Activated CD8-positive, alpha-beta memory T cell treated with anti-CD3 and anti-CD28 coated beads, Interleukin-2, amount 10 ng/mL, durations not matched to agents 7 days and 5 days (primary cell): ENCODE data around the gene ATPAF1. TPM values are rescaled to one million over a fixed set of nuclear protein-coding genes. Genes with fewer than 3 reads are reported as not detected.

Experiments used
- ATAC-seq: fragments of 150-1000 bp; cut with Tn5 transposase; one replicate; pipeline ENCODE4 v1.10.0; 2021; ENCODE audit warnings: moderate library complexity
- CTCF ChIA-PET: fragments of 350-600 bp; sonication (Branson Sonifier 250); formaldehyde crosslinking; loops from one replicate; lab custom pipeline; 2021; ENCODE audit warnings: antibody characterized with exemption; lab: Charles Lee
- DNase-seq: peaks from one replicate; pipeline ENCODE4 v3.0.0-alpha.2; 2020
- H3K27ac Mint-ChIP-seq: one replicate; pipeline ENCODE4 v1.8.0; 2021; ENCODE audit warnings: mild to moderate bottlenecking, mixed read lengths
- H3K27me3 Mint-ChIP-seq: one replicate; pipeline ENCODE4 v1.8.0; 2021; ENCODE audit warnings: mixed read lengths
- H3K36me3 Mint-ChIP-seq: one replicate; pipeline ENCODE4 v1.8.0; 2021; ENCODE audit warnings: mild to moderate bottlenecking, mixed read lengths
- H3K4me1 Mint-ChIP-seq: one replicate; pipeline ENCODE4 v1.8.0; 2021; ENCODE audit warnings: mixed read lengths
- H3K4me3 Mint-ChIP-seq: one replicate; pipeline ENCODE4 v1.8.0; 2021; ENCODE audit warnings: mild to moderate bottlenecking, moderate library complexity, mixed read lengths
- H3K9me3 Mint-ChIP-seq: one replicate; pipeline ENCODE4 v1.8.0; 2022; ENCODE audit warnings: low read depth, mixed read lengths
- total RNA-seq, 2 experiments: library from RNA; stranded (reverse); gene quantifications; one replicate each; pipeline ENCODE4 v1.2.3, GENCODE V29; 2021

Gene ATPAF1
- total RNA-seq, 2 experiments from 2014 or later: 44.2 to 44.3 TPM

- H3K9me3 Mint-ChIP-seq: no peaks in the 10 kb centered on the region
- H3K36me3 Mint-ChIP-seq: peaks cover 34% of the 10 kb centered on the region
- H3K27ac Mint-ChIP-seq: peak within 1 kb of the TSS; percentile 82
- peak; percentile 98 for DNase-seq
- H3K4me1 Mint-ChIP-seq: peaks cover 73% of the 10 kb centered on the region
- peak; percentile 98 for ATAC-seq
- CTCF ChIA-PET: interaction anchor here (0.7 to 4.8 kb wide), 20 partner anchors 9 to 159 kb away, joined by 3 to 51 read pairs (median 5); partner anchors contain the start of gene MOB3C
- H3K27me3 Mint-ChIP-seq: no peaks in the 10 kb centered on the region
- H3K4me3 Mint-ChIP-seq: peak within 1 kb of the TSS; percentile 93
These were observed 64.2 kb downstream of the ATPAF1 start, which contains the start of gene MKNK1 for GRCh38 chr1:46603858-46604549. Gene MKNK1, minus strand, starts transcription at chr1:46604268. Its CDS starts 20,941 bp downstream, at chr1:46583327.

GRCh38 chr1:46603481-46603857 is 64.7 kb downstream of the ATPAF1 start:
- ATAC-seq: no peak
- peak overlapping the region; percentile 93 for H3K4me3 Mint-ChIP-seq
- peak overlapping the region; percentile 82 for H3K27ac Mint-ChIP-seq
- DNase-seq: no peak
- CTCF ChIA-PET: interaction anchor here (0.9 to 4.8 kb wide), 16 partner anchors 9 to 158 kb away, joined by 3 to 51 read pairs (median 5); partner anchors contain the start of gene MOB3C
- H3K36me3 Mint-ChIP-seq: peaks cover 29% of the 10 kb centered on the region
- H3K27me3 Mint-ChIP-seq: no peaks in the 10 kb centered on the region
- peaks cover 76% of the 10 kb centered on the region for H3K4me1 Mint-ChIP-seq
- H3K9me3 Mint-ChIP-seq: no peaks in the 10 kb centered on the region

DNA sequence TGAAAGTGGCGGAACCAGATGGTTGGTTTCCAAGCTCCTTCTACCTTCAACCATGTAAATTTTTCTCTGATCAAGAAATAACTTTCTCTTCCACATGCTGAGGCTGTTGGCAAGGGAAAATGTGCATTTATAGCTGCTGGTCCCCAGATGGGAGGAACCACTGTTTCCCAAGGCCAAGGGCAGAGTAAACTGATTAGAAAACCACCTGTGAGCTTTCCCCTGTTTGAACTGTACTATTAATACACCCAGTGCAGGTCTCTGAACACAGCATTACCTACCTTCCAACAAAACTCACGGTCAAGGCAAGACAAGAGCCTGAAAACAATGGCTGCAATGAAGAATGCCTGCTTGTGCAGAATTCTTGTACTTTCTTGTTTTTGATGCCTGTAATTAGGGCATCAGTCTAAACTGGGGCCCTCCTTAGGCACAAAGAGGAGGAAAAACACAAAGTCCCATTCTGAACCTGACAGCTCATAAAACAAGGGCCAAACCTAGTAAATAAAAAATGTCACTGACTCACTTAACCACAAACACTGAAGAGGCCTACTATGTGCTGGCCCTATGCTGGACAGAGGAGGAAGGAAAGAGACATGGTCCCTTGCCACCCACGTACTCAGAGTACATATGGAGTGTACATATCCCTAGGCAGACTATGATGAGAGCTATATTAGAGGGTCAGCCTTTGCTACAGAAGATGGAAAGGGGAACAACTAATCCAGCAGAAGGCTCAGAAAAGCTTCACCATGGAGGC is 66.7 kb downstream of the ATPAF1 start:
- Mint-ChIP-seq H3K4me1 (peaks cover 79% of the 10 kb centered on the region), H3K9me3 (no peaks in the 10 kb centered on the region), H3K36me3 (peaks cover 36% of the 10 kb centered on the region), H3K4me3 (peak overlapping the region; percentile 9), H3K27me3 (no peaks in the 10 kb centered on the region), H3K27ac (no peak overlapping the region)
- DNase-seq: no peak
- CTCF ChIA-PET: interaction anchor here (0.9 to 1.5 kb wide), 4 partner anchors 17 to 53 kb away, joined by 3 to 7 read pairs (median 3); no protein-coding TSS in a partner anchor
- ATAC-seq: no peak

DNA sequence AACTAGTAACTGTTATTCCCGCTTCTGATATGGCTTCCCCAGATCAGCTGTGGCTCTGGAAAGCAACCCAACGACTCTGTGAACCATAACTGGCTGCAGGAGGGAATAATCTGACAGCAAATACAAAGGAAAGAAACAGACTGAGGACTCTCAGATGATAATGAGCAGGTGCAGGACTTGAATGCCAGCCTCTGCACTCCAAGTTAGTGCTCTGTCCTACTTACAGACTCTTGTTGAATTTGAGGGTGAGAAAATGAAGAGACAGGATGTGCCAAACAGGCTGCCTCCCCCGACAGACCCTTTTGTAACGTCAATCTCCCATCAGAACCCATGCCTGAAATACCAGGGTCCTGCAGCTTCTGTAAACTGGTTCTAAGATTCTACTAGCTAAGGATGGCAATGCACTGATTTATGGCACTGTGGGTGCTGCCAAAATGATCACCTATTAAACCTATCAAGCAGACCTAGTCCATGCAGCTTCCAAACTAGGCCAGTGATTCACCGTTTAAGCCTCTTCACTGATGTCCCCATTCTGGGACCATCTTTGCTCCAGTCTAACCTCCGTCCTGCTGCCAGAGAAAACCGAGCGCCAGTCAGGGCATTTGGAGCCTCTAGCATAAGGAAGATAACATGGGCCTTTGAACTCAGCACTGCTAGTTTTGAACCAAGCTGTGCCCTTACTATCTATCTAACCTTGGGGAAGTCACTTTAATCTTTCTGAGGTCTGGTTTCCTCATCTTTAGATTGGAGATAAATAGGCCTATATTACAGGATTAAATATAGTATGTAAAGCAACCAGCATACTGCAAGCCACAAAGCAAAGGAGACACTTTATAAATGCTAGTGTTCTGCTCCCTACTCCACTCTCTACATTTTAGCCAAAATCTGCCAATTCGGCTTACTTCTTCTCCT is 68.8 kb downstream of the ATPAF1 start:
- Mint-ChIP-seq H3K27me3 (no peaks in the 10 kb centered on the region), H3K36me3 (peaks cover 39% of the 10 kb centered on the region), H3K9me3 (no peaks in the 10 kb centered on the region), H3K27ac (no peak overlapping the region), H3K4me1 (peaks cover 77% of the 10 kb centered on the region), H3K4me3 (no peak overlapping the region)
- ATAC-seq: no peak
- CTCF ChIA-PET: interaction anchor here (1.6 kb wide), 1 partner anchor 16 kb away, joined by 3 read pairs; no protein-coding TSS in a partner anchor
- DNase-seq: no peak

- Mint-ChIP-seq H3K4me3 (no peak overlapping the region), H3K27me3 (no peaks in the 10 kb centered on the region), H3K9me3 (no peaks in the 10 kb centered on the region), H3K36me3 (peaks cover 58% of the 10 kb centered on the region), H3K27ac (no peak overlapping the region), H3K4me1 (peaks cover 74% of the 10 kb centered on the region)
- DNase-seq (no peak), ATAC-seq (no peak)
- CTCF ChIA-PET: interaction anchor here (1.4 to 1.8 kb wide), 2 partner anchors 15 to 50 kb away, joined by 5 read pairs; no protein-coding TSS in a partner anchor
These were observed 71.3 kb downstream of the ATPAF1 start for GRCh38 chr1:46596846-46597245.

GRCh38 chr1:46596036-46596435 is 72.1 kb downstream of the ATPAF1 start:
- Mint-ChIP-seq H3K4me1 (peaks cover 74% of the 10 kb centered on the region), H3K27me3 (no peaks in the 10 kb centered on the region), H3K9me3 (no peaks in the 10 kb centered on the region), H3K27ac (no peak overlapping the region), H3K4me3 (no peak overlapping the region), H3K36me3 (peaks cover 60% of the 10 kb centered on the region)
- DNase-seq (no peak), ATAC-seq (no peak)
- CTCF ChIA-PET: interaction anchor here (1.2 to 3.2 kb wide), 4 partner anchors 9 to 63 kb away, joined by 3 to 17 read pairs (median 5); partner anchors contain the start of gene MKNK1

GRCh38 chr1:46595127-46595526 is 73.0 kb downstream of the ATPAF1 start:
- H3K9me3 Mint-ChIP-seq: no peaks in the 10 kb centered on the region
- no peak for ATAC-seq
- H3K4me1 Mint-ChIP-seq: peaks cover 69% of the 10 kb centered on the region
- H3K27me3 Mint-ChIP-seq: no peaks in the 10 kb centered on the region
- CTCF ChIA-PET: interaction anchor here (1.1 to 3.2 kb wide), 4 partner anchors 10 to 62 kb away, joined by 3 to 17 read pairs (median 4); partner anchors contain the start of gene MKNK1
- peak overlapping the region; percentile 65 for H3K27ac Mint-ChIP-seq
- DNase-seq: peak; percentile 58
- H3K36me3 Mint-ChIP-seq: peaks cover 67% of the 10 kb centered on the region
- peak overlapping the region; percentile 56 for H3K4me3 Mint-ChIP-seq

- H3K4me1 Mint-ChIP-seq: peaks cover 59% of the 10 kb centered on the region
- ATAC-seq (no peak), DNase-seq (no peak)
- no peaks in the 10 kb centered on the region for H3K27me3 Mint-ChIP-seq
- no peaks in the 10 kb centered on the region for H3K9me3 Mint-ChIP-seq
- no peak overlapping the region for H3K4me3 Mint-ChIP-seq
- CTCF ChIA-PET: interaction anchor here (1.1 to 3.2 kb wide), 2 partner anchors 11 to 12 kb away, joined by 3 to 17 read pairs; partner anchors contain the start of gene MKNK1
- H3K27ac Mint-ChIP-seq: peak overlapping the region; percentile 65
- H3K36me3 Mint-ChIP-seq: peaks cover 74% of the 10 kb centered on the region
These were observed 74.1 kb downstream of the ATPAF1 start for GRCh38 chr1:46594063-46594462.

GRCh38 chr1:46592823-46593222 is 75.3 kb downstream of the ATPAF1 start:
- CTCF ChIA-PET: interaction anchor here (3.2 kb wide), 1 partner anchor 12 kb away, joined by 17 read pairs; the partner anchor contains the start of gene MKNK1
- Mint-ChIP-seq H3K36me3 (peaks cover 75% of the 10 kb centered on the region), H3K27ac (no peak overlapping the region), H3K9me3 (no peaks in the 10 kb centered on the region), H3K27me3 (no peaks in the 10 kb centered on the region), H3K4me1 (peaks cover 50% of the 10 kb centered on the region), H3K4me3 (no peak overlapping the region)
- ATAC-seq (no peak), DNase-seq (no peak)

GRCh38 chr1:46589529-46589928 is 78.6 kb downstream of the ATPAF1 start:
- H3K27ac Mint-ChIP-seq: no peak overlapping the region
- H3K9me3 Mint-ChIP-seq: no peaks in the 10 kb centered on the region

DNA sequence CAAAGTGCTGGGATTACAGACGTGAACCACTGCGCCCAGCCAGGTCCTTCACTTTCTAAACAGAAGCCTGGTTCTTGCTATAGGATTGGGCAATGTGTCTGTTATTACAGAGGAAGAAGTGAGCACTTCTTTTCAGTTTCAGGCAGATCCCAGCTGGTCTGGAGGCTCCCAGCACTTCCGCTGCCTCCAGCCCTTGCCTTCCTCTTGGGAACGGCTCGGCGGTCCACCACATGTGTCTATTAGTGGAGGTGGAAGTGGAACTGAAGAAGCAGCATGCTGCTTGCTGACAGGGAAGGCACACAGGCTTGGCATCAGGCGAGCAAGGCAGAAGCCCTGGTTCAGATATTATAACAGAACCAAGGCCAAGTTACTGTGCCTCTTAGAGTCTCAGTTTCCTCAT is 81.1 kb downstream of the ATPAF1 start:
- CTCF ChIA-PET: no interaction called here
- Mint-ChIP-seq H3K36me3 (peaks cover 75% of the 10 kb centered on the region), H3K4me3 (no peak overlapping the region), H3K27me3 (no peaks in the 10 kb centered on the region), H3K27ac (no peak overlapping the region), H3K9me3 (no peaks in the 10 kb centered on the region), H3K4me1 (peaks cover 31% of the 10 kb centered on the region)
- ATAC-seq (no peak), DNase-seq (no peak)

More at GRCh38 chr1:46589529-46589928, 78.6 kb downstream of the ATPAF1 start:
- Mint-ChIP-seq H3K4me1 (peaks cover 30% of the 10 kb centered on the region), H3K4me3 (no peak overlapping the region), H3K27me3 (no peaks in the 10 kb centered on the region), H3K36me3 (peaks cover 74% of the 10 kb centered on the region)
- CTCF ChIA-PET: interaction anchor here (1.4 kb wide), 1 partner anchor 8 kb away, joined by 3 read pairs; no protein-coding TSS in a partner anchor
- ATAC-seq (no peak), DNase-seq (no peak)

DNA sequence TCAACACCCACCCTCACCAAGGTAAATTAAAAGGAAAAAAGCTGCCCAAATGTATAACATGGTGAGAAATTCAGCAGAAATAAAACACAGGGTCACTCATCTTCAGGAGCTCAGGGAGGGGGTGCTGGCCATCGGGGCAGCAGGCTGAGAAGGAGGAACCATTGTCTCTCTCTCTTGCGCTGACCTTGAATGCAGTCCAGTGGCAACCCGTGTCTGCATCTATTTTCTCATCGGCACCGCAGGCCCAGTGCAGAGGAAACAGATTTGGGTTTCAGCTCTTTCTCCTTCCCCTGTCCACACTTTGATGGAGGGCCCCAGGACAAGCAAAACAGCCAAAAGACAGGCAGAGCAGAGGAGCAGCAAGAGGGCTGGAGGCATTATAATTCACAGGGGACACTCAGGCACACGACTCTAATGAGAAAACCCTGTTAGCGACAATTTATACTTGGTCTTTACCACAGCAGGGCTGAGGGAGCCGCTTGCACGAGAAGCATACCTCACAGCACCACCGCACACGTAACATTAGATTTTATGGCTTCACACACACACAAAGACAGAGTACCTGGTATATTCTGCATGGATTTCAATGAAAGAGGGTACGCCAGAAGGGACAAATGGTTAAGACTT is 82.7 kb downstream of the ATPAF1 start:
- Mint-ChIP-seq H3K4me1 (peaks cover 34% of the 10 kb centered on the region), H3K9me3 (no peaks in the 10 kb centered on the region), H3K36me3 (peaks cover 71% of the 10 kb centered on the region), H3K27ac (no peak overlapping the region), H3K4me3 (no peak overlapping the region), H3K27me3 (no peaks in the 10 kb centered on the region)
- ATAC-seq (no peak), DNase-seq (no peak)
- CTCF ChIA-PET: no interaction called here
